A673 (cell line): Measurements from ENCODE around the gene ATP7B. TPM values are rescaled to one million over a fixed set of nuclear protein-coding genes. Genes with fewer than 3 reads are reported as not detected.

Experiments
- Bru-seq: library from RNA; stranded (reverse); fragments of 400-500 nt; gene quantifications from one replicate; lab custom pipeline; 2021; lab: Mats Ljungman, UMichigan
- BruChase-seq, 2 experiments: library from RNA; stranded (reverse); fragments of 400-500 nt; gene quantifications; one replicate each; lab custom pipeline; 2021; lab: Mats Ljungman, UMichigan
- BruUV-seq: library from RNA; stranded (reverse); fragments of 400-500 nt; replicated peaks from 2 replicates; lab custom pipeline; 2021; lab: Mats Ljungman, UMichigan
- CTCF ChIA-PET: fragments of 300-600 bp; sonication (Branson Sonifier 250); formaldehyde crosslinking; loops from one replicate; lab custom pipeline; 2022; ENCODE audit warnings: antibody characterized with exemption; lab: Charles Lee
- POLR2A ChIA-PET: fragments of 300-600 bp; sonication (Branson Sonifier 250); formaldehyde crosslinking; loops from one replicate; lab custom pipeline; 2022; ENCODE audit warnings: antibody characterized with exemption; ENCODE audit not compliant: low non-redundant PET; lab: Charles Lee
- DNase-seq: peaks from one replicate; pipeline ENCODE4 v3.0.0-alpha.2; 2015; ENCODE audit warnings: low spot score
- H3K27ac ChIP-seq: fragments of 200-600 bp; sonication (generic); 2 replicates; pipeline ENCODE4 v1.5.1; 2016; ENCODE audit warnings: mixed run types, low read depth, mild to moderate bottlenecking, mixed read lengths, antibody characterized with exemption, low read length; ENCODE audit not compliant: poor library complexity, severe bottlenecking
- H3K27me3 ChIP-seq: fragments of 200-600 bp; sonication (generic); replicated peaks from 2 replicates; pipeline ENCODE4 v1.6.1; 2017; ENCODE audit warnings: mixed run types, low read depth, mild to moderate bottlenecking, mixed read lengths, antibody characterized with exemption, low read length; ENCODE audit not compliant: insufficient read depth, poor library complexity
- H3K36me3 ChIP-seq: fragments of 200-600 bp; sonication (generic); 2 replicates; pipeline ENCODE4 v1.6.1; 2016; ENCODE audit warnings: mixed run types, mild to moderate bottlenecking, mixed read lengths, antibody characterized with exemption, low read length; ENCODE audit not compliant: insufficient read depth, poor library complexity, severe bottlenecking
- H3K4me1 ChIP-seq: fragments of 200-600 bp; sonication (generic); 2 replicates; pipeline ENCODE4 v1.6.1; 2017; ENCODE audit warnings: mixed run types, mild to moderate bottlenecking, mixed read lengths, antibody characterized with exemption, low read length; ENCODE audit not compliant: insufficient read depth, poor library complexity, severe bottlenecking
- H3K4me3 ChIP-seq: fragments of 200-600 bp; sonication (generic); 2 replicates; pipeline ENCODE4 v1.5.1; 2016; ENCODE audit warnings: low read depth, mixed run types, mild to moderate bottlenecking, mixed read lengths, low read length; ENCODE audit not compliant: poor library complexity, severe bottlenecking
- H3K9me3 ChIP-seq: fragments of 200-600 bp; sonication (generic); 2 replicates; pipeline ENCODE4 v1.6.1; 2016; ENCODE audit warnings: mixed run types, low read depth, mild to moderate bottlenecking, mixed read lengths, antibody characterized with exemption, low read length; ENCODE audit not compliant: poor library complexity, severe bottlenecking
- EZH2 ChIP-seq: fragments of 200-600 bp; sonication (generic); IDR thresholded peaks from 2 replicates; pipeline ENCODE4 v1.6.1; 2017; ENCODE audit warnings: borderline replicate concordance, low read depth, mild to moderate bottlenecking, mixed read lengths, antibody characterized with exemption, low read length; ENCODE audit not compliant: poor library complexity, severe bottlenecking
- intact Hi-C: fragments of 100-400 bp; cut with micrococcal nuclease; formaldehyde crosslinking; loops from one replicate; pipeline ENCODE4 v1.10.0; 2022; ENCODE audit not compliant: unreplicated experiment
- long read RNA-seq: library from polyadenylated mRNA; stranded (forward); transcript quantifications from one replicate; pipeline ENCODE4 v2.0.0, GENCODE V29; 2022
- total RNA-seq: library from RNA; stranded (reverse); gene quantifications from 2 replicates; pipeline ENCODE4 v1.2.3, GENCODE V29; 2021
- TF ChIP-seq, protein P1 (sequence below): fragments of 300-800, 200-600 bp; sonication (generic); conservative IDR thresholded peaks from 2 replicates; pipeline ENCODE4 v1.5.1; 2017; ENCODE audit warnings: low read depth, mild to moderate bottlenecking, antibody characterized with exemption, low read length, moderate library complexity, mixed read lengths

Gene ATP7B
- total RNA-seq (2.9 and 4.4 TPM in 2 replicates), Bru-seq, nascent RNA (percentile 37 among the genes with signal in this experiment), BruChase-seq, experiment 1, labeled RNA remaining after a 2-hour chase (percentile 48 among the genes with signal in this experiment), BruChase-seq, experiment 2, labeled RNA remaining after a 6-hour chase (percentile 40 among the genes with signal in this experiment)
- long read RNA-seq, partial matches to known transcripts, result 0 of 1 reads
- long read RNA-seq, other reads (novel, unspliced or antisense), result 1 of 1 reads

GRCh38 chr13:52010890-52011631, at the start of gene ATP7B:
Gene ATP7B, minus strand, starts transcription at chr13:52011450. Its CDS starts 113 bp downstream, at chr13:52011337.
- intact Hi-C loops, result loop anchor here (10.0 kb wide), 1 partner anchor 444 kb away; the partner anchor contains the start of genes CKAP2 and VPS36

GRCh38 chr13:52053460-52053859, 42.2 kb upstream of the ATP7B start:
- Histone ChIP-seq H3K4me3 (no peak overlapping the region), H3K9me3 (no peaks in the 10 kb centered on the region), H3K27ac (no peak overlapping the region), H3K27me3 (no peaks in the 10 kb centered on the region), H3K4me1 (no peaks in the 10 kb centered on the region), H3K36me3 (no peaks in the 10 kb centered on the region)
- BruUV-seq, result no TSS peak
- CTCF ChIA-PET, result no interaction called here
- POLR2A ChIA-PET, result no interaction called here
- no peak for DNase-seq
- intact Hi-C loops, result no loop called here
- TF ChIP-seq EZH2, result no peak
- TF ChIP-seq, protein P1, sequence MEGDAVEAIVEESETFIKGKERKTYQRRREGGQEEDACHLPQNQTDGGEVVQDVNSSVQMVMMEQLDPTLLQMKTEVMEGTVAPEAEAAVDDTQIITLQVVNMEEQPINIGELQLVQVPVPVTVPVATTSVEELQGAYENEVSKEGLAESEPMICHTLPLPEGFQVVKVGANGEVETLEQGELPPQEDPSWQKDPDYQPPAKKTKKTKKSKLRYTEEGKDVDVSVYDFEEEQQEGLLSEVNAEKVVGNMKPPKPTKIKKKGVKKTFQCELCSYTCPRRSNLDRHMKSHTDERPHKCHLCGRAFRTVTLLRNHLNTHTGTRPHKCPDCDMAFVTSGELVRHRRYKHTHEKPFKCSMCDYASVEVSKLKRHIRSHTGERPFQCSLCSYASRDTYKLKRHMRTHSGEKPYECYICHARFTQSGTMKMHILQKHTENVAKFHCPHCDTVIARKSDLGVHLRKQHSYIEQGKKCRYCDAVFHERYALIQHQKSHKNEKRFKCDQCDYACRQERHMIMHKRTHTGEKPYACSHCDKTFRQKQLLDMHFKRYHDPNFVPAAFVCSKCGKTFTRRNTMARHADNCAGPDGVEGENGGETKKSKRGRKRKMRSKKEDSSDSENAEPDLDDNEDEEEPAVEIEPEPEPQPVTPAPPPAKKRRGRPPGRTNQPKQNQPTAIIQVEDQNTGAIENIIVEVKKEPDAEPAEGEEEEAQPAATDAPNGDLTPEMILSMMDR, result no peak

More at GRCh38 chr13:52010890-52011631, at the start of gene ATP7B:
- H3K36me3 ChIP-seq, result no peaks in the 10 kb centered on the region
- DNase-seq, result peak; percentile 24
- no TSS peak for BruUV-seq
- POLR2A ChIA-PET, result no interaction called here
- peak within 1 kb of the TSS; percentile 79 for H3K27ac ChIP-seq
- H3K4me1 ChIP-seq, result peaks cover 10% of the 10 kb centered on the region
- CTCF ChIA-PET, result no interaction called here
- peaks cover 22% of the 10 kb centered on the region for H3K27me3 ChIP-seq
- H3K9me3 ChIP-seq, result no peaks in the 10 kb centered on the region
- TF ChIP-seq, protein P1, result no peak
- H3K4me3 ChIP-seq, result peak within 1 kb of the TSS; percentile 98

GRCh38 chr13:52051400-52051799, 40.1 kb upstream of the ATP7B start:
- Histone ChIP-seq H3K4me3 (no peak overlapping the region), H3K36me3 (no peaks in the 10 kb centered on the region), H3K27me3 (no peaks in the 10 kb centered on the region), H3K9me3 (no peaks in the 10 kb centered on the region), H3K27ac (no peak overlapping the region), H3K4me1 (no peaks in the 10 kb centered on the region)
- no peak for DNase-seq
- POLR2A ChIA-PET, result no interaction called here
- BruUV-seq, result no TSS peak
- CTCF ChIA-PET, result no interaction called here
- TF ChIP-seq, protein P1, result no peak
- intact Hi-C loops, result no loop called here
